Loucy (cell line): Measurements from ENCODE around the gene RPA3.

ENCODE experiments used
- H2AFZ ChIP-seq: fragments of 200-600 bp; sonication (generic); 2 replicates; pipeline ENCODE4 v1.6.0; 2016; ENCODE audit warnings: antibody characterized with exemption, mild to moderate bottlenecking, low read length, moderate library complexity
- H3F3A ChIP-seq: fragments of 200-600 bp; 2 replicates; pipeline ENCODE4 v1.6.0; 2016; ENCODE audit warnings: antibody characterized with exemption, low read depth, mild to moderate bottlenecking
- H3K27me3 ChIP-seq: fragments of 200-600 bp; sonication (generic); 2 replicates; pipeline ENCODE4 v1.6.1; 2014; ENCODE audit warnings: low read length, mild to moderate bottlenecking; ENCODE audit not compliant: insufficient read depth, poor library complexity, severe bottlenecking
- H3K36me3 ChIP-seq: fragments of 200-600 bp; sonication (generic); 2 replicates; pipeline ENCODE4 v1.6.1; 2016; ENCODE audit warnings: low read length; ENCODE audit not compliant: insufficient read depth
- H3K4me1 ChIP-seq: fragments of 200-600 bp; sonication (generic); 2 replicates; pipeline ENCODE4 v1.5.1; 2014; ENCODE audit warnings: low read length, mild to moderate bottlenecking; ENCODE audit not compliant: insufficient read depth, poor library complexity, severe bottlenecking
- H3K4me2 ChIP-seq: fragments of 200-600 bp; sonication (generic); 2 replicates; pipeline ENCODE4 v1.6.0; 2014; ENCODE audit warnings: antibody characterized with exemption, low read length, low read depth, mild to moderate bottlenecking; ENCODE audit not compliant: poor library complexity, severe bottlenecking
- H3K4me3 ChIP-seq: fragments of 200-600 bp; sonication (generic); 2 replicates; pipeline ENCODE4 v1.5.1; 2014; ENCODE audit warnings: low read length, mild to moderate bottlenecking, mixed read lengths; ENCODE audit not compliant: poor library complexity, severe bottlenecking
- H3K79me2 ChIP-seq: fragments of 200-600 bp; sonication (generic); 2 replicates; pipeline ENCODE4 v1.6.1; 2014; ENCODE audit warnings: low read length; ENCODE audit not compliant: insufficient read depth
- H3K9ac ChIP-seq: fragments of 200-600 bp; sonication (generic); 2 replicates; pipeline ENCODE4 v1.6.0; 2014; ENCODE audit warnings: mild to moderate bottlenecking, low read depth, low read length, moderate library complexity; ENCODE audit not compliant: poor library complexity, severe bottlenecking
- H3K9me2 ChIP-seq: fragments of 200-600 bp; sonication (generic); replicated peaks from 2 replicates; pipeline ENCODE4 v1.6.1; 2016; ENCODE audit warnings: low read depth, low read length, mixed read lengths
- H3K9me3 ChIP-seq: fragments of 200-600 bp; sonication (generic); 2 replicates; pipeline ENCODE4 v1.6.1; 2014; ENCODE audit warnings: mild to moderate bottlenecking, antibody characterized with exemption, low read length, low read depth; ENCODE audit not compliant: insufficient read depth
- H4K20me1 ChIP-seq: fragments of 200-600 bp; sonication (generic); 2 replicates; pipeline ENCODE4 v1.6.0; 2014; ENCODE audit warnings: antibody characterized with exemption, low read length, mild to moderate bottlenecking; ENCODE audit not compliant: insufficient read depth, poor library complexity, severe bottlenecking
- EZH2phosphoT487 ChIP-seq: fragments of 200-600 bp; IDR thresholded peaks from 2 replicates; pipeline ENCODE4 v1.6.1; 2018; ENCODE audit warnings: antibody characterized with exemption, mild to moderate bottlenecking, moderate library complexity, borderline replicate concordance
- TF ChIP-seq, protein P1 (sequence below): fragments of 200-600 bp; sonication (generic); conservative IDR thresholded peaks from 2 replicates; pipeline ENCODE4 v1.5.1; 2014; ENCODE audit warnings: mild to moderate bottlenecking, antibody characterized with exemption, low read length

The RPA3 gene

DNA sequence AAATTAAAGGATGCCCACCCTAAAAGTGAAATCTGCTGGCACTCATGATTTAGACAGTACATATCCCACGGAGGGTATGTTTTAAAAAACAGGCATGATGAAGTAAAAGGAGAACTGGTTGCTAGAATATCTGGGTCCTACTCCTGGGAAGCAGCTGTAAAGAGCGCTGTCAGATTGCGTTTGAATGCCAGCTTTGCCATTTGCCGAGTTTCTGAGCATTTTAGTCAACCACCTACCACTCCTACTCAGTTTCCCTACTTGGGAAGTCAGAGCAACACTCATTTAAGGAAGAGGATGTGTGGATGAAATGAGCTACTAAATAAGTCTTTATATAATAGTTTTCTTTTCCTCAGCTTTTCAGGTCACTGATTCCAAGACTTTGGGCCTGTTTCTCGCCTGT, 79.0 kb downstream of the RPA3 start:
- Histone ChIP-seq H2AFZ (peak overlapping the region; percentile 81), H3K9me3 (no peaks in the 10 kb centered on the region), H3K79me2 (peaks cover 41% of the 10 kb centered on the region), H3K9me2 (no peaks in the 10 kb centered on the region), H3K4me1 (peaks cover 31% of the 10 kb centered on the region), H3K36me3 (no peaks in the 10 kb centered on the region), H3K4me3 (peak overlapping the region; percentile 80), H3F3A (no peaks in the 10 kb centered on the region), H3K4me2 (peak overlapping the region; percentile 91), H3K9ac (peak overlapping the region; percentile 82), H3K27me3 (no peaks in the 10 kb centered on the region), H4K20me1 (no peaks in the 10 kb centered on the region)
- TF ChIP-seq, protein P1, sequence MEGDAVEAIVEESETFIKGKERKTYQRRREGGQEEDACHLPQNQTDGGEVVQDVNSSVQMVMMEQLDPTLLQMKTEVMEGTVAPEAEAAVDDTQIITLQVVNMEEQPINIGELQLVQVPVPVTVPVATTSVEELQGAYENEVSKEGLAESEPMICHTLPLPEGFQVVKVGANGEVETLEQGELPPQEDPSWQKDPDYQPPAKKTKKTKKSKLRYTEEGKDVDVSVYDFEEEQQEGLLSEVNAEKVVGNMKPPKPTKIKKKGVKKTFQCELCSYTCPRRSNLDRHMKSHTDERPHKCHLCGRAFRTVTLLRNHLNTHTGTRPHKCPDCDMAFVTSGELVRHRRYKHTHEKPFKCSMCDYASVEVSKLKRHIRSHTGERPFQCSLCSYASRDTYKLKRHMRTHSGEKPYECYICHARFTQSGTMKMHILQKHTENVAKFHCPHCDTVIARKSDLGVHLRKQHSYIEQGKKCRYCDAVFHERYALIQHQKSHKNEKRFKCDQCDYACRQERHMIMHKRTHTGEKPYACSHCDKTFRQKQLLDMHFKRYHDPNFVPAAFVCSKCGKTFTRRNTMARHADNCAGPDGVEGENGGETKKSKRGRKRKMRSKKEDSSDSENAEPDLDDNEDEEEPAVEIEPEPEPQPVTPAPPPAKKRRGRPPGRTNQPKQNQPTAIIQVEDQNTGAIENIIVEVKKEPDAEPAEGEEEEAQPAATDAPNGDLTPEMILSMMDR: no peak
- TF ChIP-seq EZH2phosphoT487: no peak

DNA sequence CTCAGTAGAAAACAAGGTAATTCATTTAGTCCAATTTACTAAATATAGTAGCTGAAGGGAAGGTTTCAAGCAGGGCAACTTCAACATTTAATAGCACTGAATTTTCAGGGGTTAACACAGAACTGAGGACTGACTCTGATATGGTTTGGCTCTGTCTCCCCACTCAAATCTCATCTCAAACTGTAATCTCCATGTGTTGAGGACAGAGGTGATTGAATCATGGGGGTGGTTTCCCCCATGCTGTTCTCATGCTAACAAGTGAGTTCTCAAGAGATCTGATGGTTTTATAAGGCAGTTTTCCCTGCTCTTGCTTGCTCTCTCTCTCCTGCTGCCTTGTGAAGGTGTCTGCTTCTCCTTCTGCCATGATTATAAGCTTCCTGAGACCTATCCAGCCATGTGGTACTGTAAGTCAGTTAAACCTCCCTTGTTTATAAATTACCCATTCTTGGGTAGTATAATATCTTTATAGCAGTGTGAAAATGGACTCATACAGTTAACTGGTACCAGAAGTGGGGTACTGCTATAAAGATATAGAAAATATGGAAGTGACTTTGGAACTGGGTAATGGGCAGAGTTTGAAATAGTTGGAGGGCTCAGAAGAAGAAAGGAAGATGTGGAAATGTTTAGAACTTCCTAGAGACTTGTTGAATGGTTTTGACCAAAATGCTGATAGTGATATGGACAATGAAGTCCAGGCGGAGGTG, 87.6 kb downstream of the RPA3 start:
- Histone ChIP-seq H3K4me3 (no peak overlapping the region), H3K9me3 (no peaks in the 10 kb centered on the region), H3F3A (no peaks in the 10 kb centered on the region), H3K4me1 (no peaks in the 10 kb centered on the region), H3K79me2 (no peaks in the 10 kb centered on the region), H3K9ac (no peak overlapping the region), H4K20me1 (no peaks in the 10 kb centered on the region), H3K36me3 (no peaks in the 10 kb centered on the region), H3K9me2 (no peaks in the 10 kb centered on the region), H2AFZ (no peak overlapping the region), H3K27me3 (no peaks in the 10 kb centered on the region), H3K4me2 (no peak overlapping the region)
- TF ChIP-seq, protein P1: no peak
- TF ChIP-seq EZH2phosphoT487: no peak

DNA sequence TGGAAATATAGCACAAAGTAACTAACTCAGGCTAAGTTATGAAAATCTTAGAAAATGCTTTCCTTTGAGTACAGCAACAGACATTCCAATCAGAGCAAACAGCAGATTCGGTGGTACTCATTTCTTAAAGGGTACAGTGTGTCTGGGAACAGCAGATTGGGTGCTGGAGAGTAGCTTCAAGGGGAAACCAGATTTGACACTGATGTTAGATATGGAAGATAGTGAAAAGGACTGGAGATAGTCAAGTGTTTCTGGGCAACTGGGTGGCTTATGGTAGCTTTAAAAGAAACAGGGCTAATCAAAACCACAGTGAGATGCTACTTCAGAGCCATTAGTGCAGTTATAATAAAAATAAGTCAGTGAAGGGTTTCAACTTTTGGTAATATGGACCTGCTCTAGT, 89.9 kb downstream of the RPA3 start:
- Histone ChIP-seq H3K79me2 (no peaks in the 10 kb centered on the region), H3K4me2 (no peak overlapping the region), H4K20me1 (no peaks in the 10 kb centered on the region), H2AFZ (no peak overlapping the region), H3K9me3 (no peaks in the 10 kb centered on the region), H3K9ac (no peak overlapping the region), H3K36me3 (no peaks in the 10 kb centered on the region), H3K27me3 (no peaks in the 10 kb centered on the region), H3K4me3 (no peak overlapping the region), H3K4me1 (no peaks in the 10 kb centered on the region), H3K9me2 (no peaks in the 10 kb centered on the region), H3F3A (no peaks in the 10 kb centered on the region)
- no peak for TF ChIP-seq EZH2phosphoT487
- TF ChIP-seq, protein P1: no peak
